HL-60 (cell line): ENCODE measurements around the gene ELOVL2.

ENCODE experiments used
- DNase-seq, 2 experiments: peaks; one replicate each; pipeline ENCODE4 v3.0.0-alpha.2; 2010 to 2020; ENCODE audit warnings: low read depth in 1 of 2, low spot score in 1 of 2
- H3K27ac ChIP-seq: fragments of 250-450 bp; sonication (Bioruptor Pico); replicated peaks from 2 replicates; pipeline ENCODE4 v1.5.1; 2020; ENCODE audit warnings: mild to moderate bottlenecking, moderate library complexity
- H3K27me3 ChIP-seq: fragments of 250-450 bp; sonication (Bioruptor Pico); 2 replicates; pipeline ENCODE4 v1.5.1; 2021; ENCODE audit warnings: mild to moderate bottlenecking, moderate library complexity; ENCODE audit not compliant: insufficient read depth, poor library complexity, severe bottlenecking
- H3K4me3 ChIP-seq: replicated peaks from 2 replicates; pipeline ENCODE4 v1.5.1; 2011; ENCODE audit warnings: mild to moderate bottlenecking, control low read depth, low read length; ENCODE audit not compliant: insufficient read depth
- CTCF ChIP-seq: IDR thresholded peaks from one replicate; pipeline ENCODE4 v1.5.1; 2011; ENCODE audit warnings: low read length, control low read depth, inconsistent platforms; ENCODE audit not compliant: insufficient read depth
- GABPA ChIP-seq: IDR thresholded peaks from 2 replicates; pipeline ENCODE4 v1.6.1; 2012; ENCODE audit warnings: low read depth
- POLR2AphosphoS5 ChIP-seq: IDR thresholded peaks from 2 replicates; pipeline ENCODE4 v1.6.1; 2012; ENCODE audit warnings: low read depth
- REST ChIP-seq: IDR thresholded peaks from 2 replicates; pipeline ENCODE4 v1.6.1; 2012; ENCODE audit warnings: low read depth; ENCODE audit not compliant: insufficient replicate concordance
- SPI1 ChIP-seq: IDR thresholded peaks from 2 replicates; pipeline ENCODE4 v1.6.1; 2012; ENCODE audit warnings: low read depth, mild to moderate bottlenecking, borderline replicate concordance

Gene ELOVL2

GRCh38 chr6:11062083-11062482, 18.0 kb upstream of the ELOVL2 start:
- Histone ChIP-seq H3K4me3 (no peak overlapping the region), H3K27ac (no peak overlapping the region), H3K27me3 (no peaks in the 10 kb centered on the region)
- DNase-seq, result no peak
- TF ChIP-seq SPI1, result no peak
- no peak for TF ChIP-seq POLR2AphosphoS5
- no peak for TF ChIP-seq GABPA

DNA sequence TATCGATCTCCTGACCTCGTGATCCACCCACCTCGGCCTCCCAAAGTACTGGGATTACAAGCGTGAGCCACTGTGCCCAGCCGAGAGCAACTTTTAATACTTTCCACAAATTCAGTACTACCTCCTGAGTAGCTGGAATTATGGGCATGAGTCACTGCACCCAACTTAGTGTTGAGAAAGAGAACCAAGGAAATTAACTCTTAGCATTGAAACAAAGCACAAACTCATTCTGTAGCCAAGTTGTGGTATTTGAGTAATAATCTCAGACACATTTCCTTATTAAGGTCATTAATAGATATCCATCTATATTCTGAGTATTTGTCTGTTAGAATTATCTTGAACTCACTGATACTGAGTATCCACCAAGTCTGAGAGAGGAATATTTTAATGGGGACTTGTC, 14.3 kb upstream of the ELOVL2 start:
- no peak overlapping the region for H3K4me3 ChIP-seq
- H3K27me3 ChIP-seq, result no peaks in the 10 kb centered on the region
- DNase-seq, result no peak
- no peak overlapping the region for H3K27ac ChIP-seq
- TF ChIP-seq SPI1, result no peak
- TF ChIP-seq REST, result no peak
- TF ChIP-seq CTCF, result no peak
- TF ChIP-seq GABPA, result no peak
- TF ChIP-seq POLR2AphosphoS5, result no peak

DNA sequence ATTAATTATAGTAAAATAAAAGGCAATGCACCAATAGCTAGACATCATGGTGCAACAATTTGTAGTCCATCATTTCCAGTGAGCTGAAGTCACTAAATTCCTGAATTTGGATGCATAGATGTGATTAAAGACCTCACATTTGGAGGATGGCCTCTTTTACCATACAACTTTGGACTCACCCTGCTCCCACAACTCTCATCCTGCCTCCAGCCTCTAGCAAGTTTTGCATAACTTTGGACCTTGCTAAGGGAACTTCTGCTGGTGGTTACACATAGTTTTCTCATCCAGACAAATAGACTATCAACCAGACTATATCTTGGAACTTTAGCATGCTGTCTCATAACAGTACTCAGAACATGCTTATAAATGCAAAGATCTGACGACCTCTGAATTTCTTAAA, 12.8 kb upstream of the ELOVL2 start:
- TF ChIP-seq POLR2AphosphoS5, result no peak
- TF ChIP-seq GABPA, result no peak
- no peak for TF ChIP-seq REST
- TF ChIP-seq CTCF, result no peak
- TF ChIP-seq SPI1, result no peak
- H3K27me3 ChIP-seq, result no peaks in the 10 kb centered on the region
- no peak overlapping the region for H3K4me3 ChIP-seq
- no peak overlapping the region for H3K27ac ChIP-seq
- no peak for DNase-seq

- Histone ChIP-seq H3K4me3 (no peak overlapping the region), H3K27ac (no peak overlapping the region), H3K27me3 (no peaks in the 10 kb centered on the region)
- no peak for DNase-seq
- TF ChIP-seq SPI1 (no peak), POLR2AphosphoS5 (no peak), CTCF (no peak), GABPA (no peak), REST (no peak)
These were observed 11.1 kb upstream of the ELOVL2 start for GRCh38 chr6:11055127-11055627.
